ENCODE measurements around the gene TARDBP. TPM values are rescaled to one million over a fixed set of nuclear protein-coding genes. Genes with fewer than 3 reads are reported as not detected.

The TARDBP gene
- polyA plus RNA-seq, 3 donors: 49.4 to 79.5 (median 61.4) TPM

DNA sequence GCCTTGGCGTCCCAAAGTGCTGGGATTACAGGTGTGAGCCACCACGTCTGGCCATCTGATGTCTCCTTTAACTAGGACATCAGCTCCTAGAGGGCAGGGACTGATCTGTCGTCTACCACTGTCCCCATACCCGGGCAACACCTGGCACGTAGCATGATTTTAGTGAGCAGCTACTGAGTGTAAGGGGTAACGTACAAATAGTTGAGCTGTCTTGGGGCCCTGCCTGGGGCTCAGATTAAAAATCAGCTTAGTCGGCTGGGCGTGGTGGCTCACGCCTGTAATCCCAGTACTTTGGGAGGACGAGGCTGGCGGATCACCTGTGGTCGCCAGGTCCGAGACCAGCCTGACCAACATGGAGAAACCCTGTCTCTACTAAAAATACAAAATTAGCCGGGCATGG, 45.6 kb downstream of the TARDBP start:
- 98% methylated on average over 14 of the region's 14 CpGs for WGBS (ENCODE audit: insufficient coverage)
- Histone ChIP-seq H3K4me1 (ENCODE audit: control insufficient read depth in 1 of 2, insufficient read depth in 2 of 2, low read length in 2 of 2) (peaks cover 16 to 24% of the 10 kb centered on the region in 2 donors), H3K27me3 (ENCODE audit: control insufficient read depth in 2 of 2, insufficient read depth in 2 of 2, low read length in 2 of 2) (no peaks in the 10 kb centered on the region), H3K9ac (ENCODE audit: insufficient read depth, low read length, poor library complexity, severe bottlenecking) (no peak overlapping the region), H3K4me2 (replicated peaks; ENCODE audit: extremely low read depth, low read length, poor library complexity, severe bottlenecking) (no peak overlapping the region), H2AFZ (ENCODE audit: insufficient read depth, low read depth, low read length, poor library complexity, severe bottlenecking) (no peak overlapping the region), H3K79me2 (ENCODE audit: insufficient read depth, low read length) (peaks cover 12% of the 10 kb centered on the region), H3K4me3 (replicated peaks in 1 of 3; ENCODE audit: low read depth in 2 of 3, low read length in 3 of 3) (no peak overlapping the region), H3K27ac (ENCODE audit: low read depth in 1 of 2, low read length in 2 of 2) (no peak overlapping the region), H3K36me3 (replicated peaks in 1 of 2; ENCODE audit: control insufficient read depth in 1 of 2, insufficient read depth in 2 of 2, low read length in 2 of 2) (peaks cover 12 to 32% of the 10 kb centered on the region in 2 donors), H4K20me1 (ENCODE audit: insufficient read depth, low read length) (no peaks in the 10 kb centered on the region), H3K9me3 (replicated peaks in 1 of 2; ENCODE audit: control insufficient read depth in 1 of 2, insufficient read depth in 1 of 2, low read length in 2 of 2) (no peaks in the 10 kb centered on the region)
- Mint-ChIP-seq H3K9me3 (peaks cover 0 to 3% (median 0%) of the 10 kb centered on the region in 7 donors), H3K27ac (peak overlapping the region in 1 of 7 donors; percentile 26), H3K4me3 (peak overlapping the region in 1 of 2 donors; percentile 47), H3K36me3 (peaks cover 20 to 43% of the 10 kb centered on the region in 2 donors), H3K27me3 (ENCODE audit: low read depth in 3 of 3) (peaks cover 0 to 2% (median 2%) of the 10 kb centered on the region in 3 donors), H3K4me1 (peaks cover 22% of the 10 kb centered on the region)
- TF ChIP-seq, protein P1, sequence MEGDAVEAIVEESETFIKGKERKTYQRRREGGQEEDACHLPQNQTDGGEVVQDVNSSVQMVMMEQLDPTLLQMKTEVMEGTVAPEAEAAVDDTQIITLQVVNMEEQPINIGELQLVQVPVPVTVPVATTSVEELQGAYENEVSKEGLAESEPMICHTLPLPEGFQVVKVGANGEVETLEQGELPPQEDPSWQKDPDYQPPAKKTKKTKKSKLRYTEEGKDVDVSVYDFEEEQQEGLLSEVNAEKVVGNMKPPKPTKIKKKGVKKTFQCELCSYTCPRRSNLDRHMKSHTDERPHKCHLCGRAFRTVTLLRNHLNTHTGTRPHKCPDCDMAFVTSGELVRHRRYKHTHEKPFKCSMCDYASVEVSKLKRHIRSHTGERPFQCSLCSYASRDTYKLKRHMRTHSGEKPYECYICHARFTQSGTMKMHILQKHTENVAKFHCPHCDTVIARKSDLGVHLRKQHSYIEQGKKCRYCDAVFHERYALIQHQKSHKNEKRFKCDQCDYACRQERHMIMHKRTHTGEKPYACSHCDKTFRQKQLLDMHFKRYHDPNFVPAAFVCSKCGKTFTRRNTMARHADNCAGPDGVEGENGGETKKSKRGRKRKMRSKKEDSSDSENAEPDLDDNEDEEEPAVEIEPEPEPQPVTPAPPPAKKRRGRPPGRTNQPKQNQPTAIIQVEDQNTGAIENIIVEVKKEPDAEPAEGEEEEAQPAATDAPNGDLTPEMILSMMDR (IDR thresholded peaks at IDR 0.05): no peak
- DNase-seq: no peak
- intact Hi-C loops (cut with micrococcal nuclease): loop anchor here in 1 of 2 donors (2.0 kb wide), 1 partner anchor 43 kb away; no protein-coding TSS in a partner anchor

DNA sequence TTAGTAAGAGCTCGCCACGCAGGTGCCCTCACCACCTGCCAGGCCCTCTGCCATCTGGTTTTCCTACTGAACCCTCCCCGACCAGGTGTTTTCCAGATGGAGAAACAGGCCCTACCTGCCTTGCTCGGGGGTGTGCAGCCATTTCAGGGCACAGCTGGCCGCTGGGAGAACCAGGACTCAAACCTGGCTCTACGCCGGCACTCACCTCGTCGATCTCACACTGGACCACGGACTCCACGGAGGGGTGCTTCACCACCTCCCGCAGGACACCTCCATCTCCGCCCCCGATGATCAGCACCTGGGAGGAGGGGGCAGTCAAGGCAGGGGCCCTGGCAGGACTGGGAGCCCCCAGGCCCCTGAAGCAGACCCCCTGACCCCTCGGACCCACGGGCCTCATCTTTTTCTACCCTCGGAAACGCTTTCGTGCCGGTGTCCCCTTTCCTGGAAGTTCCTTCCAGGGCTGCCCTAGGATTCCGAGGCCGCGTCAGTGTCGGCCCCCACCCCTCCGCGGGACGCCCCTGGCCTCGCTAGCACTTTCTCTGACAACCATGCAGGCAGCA, 46.2 kb downstream of the TARDBP start:
- H3K27ac Mint-ChIP-seq: peak overlapping the region in 3 of 7 donors; percentile 45 to 89 (median 54)
- peak overlapping the region; percentile 77 for H3K9ac ChIP-seq (ENCODE audit: insufficient read depth, low read length, poor library complexity, severe bottlenecking)
- H3K27me3 Mint-ChIP-seq (ENCODE audit: low read depth in 3 of 3): no peaks in the 10 kb centered on the region
- no peak for DNase-seq
- peaks cover 21% of the 10 kb centered on the region for H3K4me1 Mint-ChIP-seq
- H3K9me3 ChIP-seq (replicated peaks in 1 of 2; ENCODE audit: control insufficient read depth in 1 of 2, insufficient read depth in 1 of 2, low read length in 2 of 2): no peaks in the 10 kb centered on the region
- peak overlapping the region; percentile 97 for H3K4me2 ChIP-seq (replicated peaks; ENCODE audit: extremely low read depth, low read length, poor library complexity, severe bottlenecking)
- peaks cover 22 to 48% of the 10 kb centered on the region in 2 donors for H3K36me3 Mint-ChIP-seq
- TF ChIP-seq, protein P1 (IDR thresholded peaks at IDR 0.05): no peak
- WGBS (ENCODE audit: insufficient coverage): 73% methylated on average over 28 of the region's 28 CpGs
- H3K36me3 ChIP-seq (replicated peaks in 1 of 2; ENCODE audit: control insufficient read depth in 1 of 2, insufficient read depth in 2 of 2, low read length in 2 of 2): peaks cover 12 to 38% of the 10 kb centered on the region in 2 donors
- peaks cover 0 to 3% (median 0%) of the 10 kb centered on the region in 7 donors for H3K9me3 Mint-ChIP-seq
- peak overlapping the region; percentile 86 for H2AFZ ChIP-seq (ENCODE audit: insufficient read depth, low read depth, low read length, poor library complexity, severe bottlenecking)
- H3K27me3 ChIP-seq (ENCODE audit: control insufficient read depth in 2 of 2, insufficient read depth in 2 of 2, low read length in 2 of 2): no peaks in the 10 kb centered on the region
- peaks cover 12% of the 10 kb centered on the region for H3K79me2 ChIP-seq (ENCODE audit: insufficient read depth, low read length)
- no peaks in the 10 kb centered on the region for H4K20me1 ChIP-seq (ENCODE audit: insufficient read depth, low read length)
- intact Hi-C loops (cut with micrococcal nuclease): loop anchor here in 1 of 2 donors (2.0 kb wide), 1 partner anchor 44 kb away; no protein-coding TSS in a partner anchor
- H3K4me1 ChIP-seq (ENCODE audit: control insufficient read depth in 1 of 2, insufficient read depth in 2 of 2, low read length in 2 of 2): peaks cover 16 to 23% of the 10 kb centered on the region in 2 donors
- H3K4me3 Mint-ChIP-seq: peak overlapping the region; percentile 93 to 97
- peak overlapping the region in 2 of 3 experiments; percentile 55 to 86 for H3K4me3 ChIP-seq (replicated peaks in 1 of 3; ENCODE audit: low read depth in 2 of 3, low read length in 3 of 3)
- H3K27ac ChIP-seq (ENCODE audit: low read depth in 1 of 2, low read length in 2 of 2): no peak overlapping the region

All from CD14-positive monocyte (primary cell).